T47D (cell line): ENCODE data around the gene CFAP126.
A peak's percentile ranks its signal among the peaks of the same experiment; 100 is the strongest.
"Not testable (repeated sequence)": the region's sequence is repeated elsewhere in the genome, so short reads cannot be mapped to it uniquely, and the experiment has no call there.

ENCODE experiments used
- DNase-seq, 2 experiments: peaks; one replicate each; pipeline versions ENCODE4 v3.0.0 to v3.0.0-alpha.2; 2011 to 2012; ENCODE audit warnings: low read depth in 1 of 2, low spot score in 1 of 2
- JUND ChIP-seq: IDR thresholded peaks from 2 replicates; pipeline ENCODE4 v1.6.1; 2012; ENCODE audit warnings: low read depth
- in situ Hi-C: cut with HindIII; loops from 2 replicates; pipeline ENCODE4 v1.10.0; 2016; ENCODE audit warnings: low sequenced_read_pairs, low pct_unique_long_range_greater_than_20kb

Gene CFAP126

GRCh38 chr1:161367684-161368400, at the start of gene CFAP126:
Gene CFAP126 (minus strand): TSS chr1:161367876. CDS start chr1:161367868, 8 bp downstream.
- TF ChIP-seq JUND: no peak
- DNase-seq: peak; percentile 84 to 89
- in situ Hi-C loops: no loop called here

GRCh38 chr1:161413050-161413449, 45.4 kb upstream of the CFAP126 start:
- in situ Hi-C loops, DNase-seq: not testable (repeated sequence)

GRCh38 chr1:161410636-161410970, 42.9 kb upstream of the CFAP126 start:
- in situ Hi-C loops: not testable (repeated sequence)

GRCh38 chr1:161409848-161410635, 42.4 kb upstream of the CFAP126 start:
- in situ Hi-C loops, DNase-seq: not testable (repeated sequence)

More at GRCh38 chr1:161410636-161410970, 42.9 kb upstream of the CFAP126 start:
- not testable (repeated sequence) for DNase-seq

- DNase-seq: no peak
- no peak for TF ChIP-seq JUND
- in situ Hi-C loops: no loop called here
Measured at GRCh38 chr1:161408429-161409052, 40.9 kb upstream of the CFAP126 start.

- TF ChIP-seq JUND: no peak
- no peak for DNase-seq
- in situ Hi-C loops: no loop called here
Measured at GRCh38 chr1:161407451-161407985, 39.8 kb upstream of the CFAP126 start.

GRCh38 chr1:161406551-161406950, 38.9 kb upstream of the CFAP126 start:
- in situ Hi-C loops, DNase-seq: not testable (repeated sequence)

GRCh38 chr1:161404051-161404597, 36.4 kb upstream of the CFAP126 start:
- DNase-seq: no peak
- TF ChIP-seq JUND: no peak
- in situ Hi-C loops: no loop called here

GRCh38 chr1:161402446-161402845, 34.8 kb upstream of the CFAP126 start:
- in situ Hi-C loops: no loop called here

GRCh38 chr1:161399257-161399998, 31.8 kb upstream of the CFAP126 start:
- in situ Hi-C loops: no loop called here
- no peak for TF ChIP-seq JUND
- peak; percentile 60 to 90 for DNase-seq

More at GRCh38 chr1:161402446-161402845, 34.8 kb upstream of the CFAP126 start:
- no peak for DNase-seq
- TF ChIP-seq JUND: no peak

GRCh38 chr1:161398900-161399256, 31.2 kb upstream of the CFAP126 start:
- TF ChIP-seq JUND: no peak
- in situ Hi-C loops: no loop called here
- DNase-seq: no peak

- in situ Hi-C loops, DNase-seq: not testable (repeated sequence)
Measured at GRCh38 chr1:161397038-161397437, 29.4 kb upstream of the CFAP126 start.
